Kidney (tissue), 14 donors: ENCODE results near the gene SEMA5A. TPM values are rescaled to one million over a fixed set of nuclear protein-coding genes. Genes with fewer than 3 reads are reported as not detected.

ENCODE experiments used
- DNase-seq, 5 donors: peaks; one replicate each; pipeline ENCODE4 v3.0.0-alpha.2; 2013 to 2020
- FAIRE-seq: peaks from 2 replicates; lab custom pipeline; 2012; peaks lifted over from hg19 to GRCh38; lab: Jason Lieb, UNC
- H3K27ac ChIP-seq, 2 donors: one replicate each; pipeline ENCODE4 v1.7.0; 2013; ENCODE audit warnings: low read depth in 2 of 2, low read length in 2 of 2, inconsistent platforms in 1 of 2
- H3K27me3 ChIP-seq: one replicate; pipeline ENCODE4 v1.7.1; 2013; ENCODE audit warnings: low read length, inconsistent platforms; ENCODE audit not compliant: control insufficient read depth, insufficient read depth
- H3K36me3 ChIP-seq, 3 donors: one replicate each; pipeline versions ENCODE4 v1.7.0 to v1.7.1; 2013; ENCODE audit warnings: low read length in 3 of 3, control low read depth in 1 of 3, inconsistent platforms in 1 of 3; ENCODE audit not compliant: insufficient read depth in 3 of 3, control insufficient read depth in 2 of 3
- H3K4me1 ChIP-seq, 3 donors: one replicate each; pipeline versions ENCODE4 v1.7.0 to v1.7.1; 2013; ENCODE audit warnings: low read length in 3 of 3, inconsistent platforms in 1 of 3, low read depth in 1 of 3; ENCODE audit not compliant: control insufficient read depth in 2 of 3, insufficient read depth in 2 of 3
- H3K4me3 ChIP-seq, 3 donors: one replicate each; pipeline versions ENCODE4 v1.7.0 to v1.8.1; 2013; ENCODE audit warnings: low read length in 3 of 3, control low read depth in 1 of 3, inconsistent platforms in 1 of 3
- H3K9ac ChIP-seq, 3 donors: one replicate each; pipeline versions ENCODE4 v1.7.0 to v1.7.1; 2013; ENCODE audit warnings: low read length in 3 of 3, control low read depth in 1 of 3, inconsistent platforms in 1 of 3
- H3K9me3 ChIP-seq, 3 donors: one replicate each; pipeline versions ENCODE4 v1.7.0 to v1.7.1; 2013; ENCODE audit warnings: low read length in 3 of 3, control low read depth in 1 of 3, inconsistent platforms in 1 of 3; ENCODE audit not compliant: control insufficient read depth in 2 of 3, insufficient read depth in 1 of 3
- intact Hi-C: fragments of 100-400 bp; cut with DNase I; formaldehyde crosslinking; loops from one replicate; pipeline ENCODE4 v1.11.1; 2022
- polyA plus RNA-seq: library from polyadenylated mRNA; stranded (reverse); fragments of 350-450 nt; fragmentation: Illumina TruSeq; extraction: RNeasy Lipid Tissue Mini Kit (QIAGEN cat#74804); gene quantifications from one replicate; pipeline ENCODE4 v1.2.3, GENCODE V29; 2014; ENCODE audit warnings: low read depth, low replicate concordance; ENCODE audit not compliant: insufficient read depth
- total RNA-seq: library from RNA; stranded (reverse); fragmentation: NEBNext Ultra II Directional; extraction: Animal tissue kit (Norgen Biotek cat#: 25700); gene quantifications from one replicate; pipeline ENCODE4 v1.2.1, GENCODE V29; 2021
- TF ChIP-seq, protein P1 (sequence below): IDR thresholded peaks from 3 replicates; pipeline ENCODE4 v1.5.1; 2012; ENCODE audit warnings: mild to moderate bottlenecking, moderate library complexity, borderline replicate concordance; ENCODE audit not compliant: insufficient read depth; ENCODE audit errors: extremely low read depth
- donor health status: control.
- donor health status: control.
- donor health status: control.
- donor health status: control.
- donor health status: control.
- donor health status: DM: yes; HTN: yes; CAD: no.
- donor health status: Normal renal cell carcinoma (clear cell type).

Gene SEMA5A
- total and polyA plus RNA-seq, 2 donors from 2014 or later = 7.9 to 23.3 TPM

- no peak overlapping the region for H3K9ac ChIP-seq
- DNase-seq (no peak), FAIRE-seq (no peak)
- no peaks in the 10 kb centered on the region for H3K4me1 ChIP-seq
- no peaks in the 10 kb centered on the region for H3K36me3 ChIP-seq
- no peak overlapping the region for H3K27ac ChIP-seq
- no peak overlapping the region for H3K4me3 ChIP-seq
- no peaks in the 10 kb centered on the region for H3K9me3 ChIP-seq
- intact Hi-C loops = no loop called here
- TF ChIP-seq, protein P1, sequence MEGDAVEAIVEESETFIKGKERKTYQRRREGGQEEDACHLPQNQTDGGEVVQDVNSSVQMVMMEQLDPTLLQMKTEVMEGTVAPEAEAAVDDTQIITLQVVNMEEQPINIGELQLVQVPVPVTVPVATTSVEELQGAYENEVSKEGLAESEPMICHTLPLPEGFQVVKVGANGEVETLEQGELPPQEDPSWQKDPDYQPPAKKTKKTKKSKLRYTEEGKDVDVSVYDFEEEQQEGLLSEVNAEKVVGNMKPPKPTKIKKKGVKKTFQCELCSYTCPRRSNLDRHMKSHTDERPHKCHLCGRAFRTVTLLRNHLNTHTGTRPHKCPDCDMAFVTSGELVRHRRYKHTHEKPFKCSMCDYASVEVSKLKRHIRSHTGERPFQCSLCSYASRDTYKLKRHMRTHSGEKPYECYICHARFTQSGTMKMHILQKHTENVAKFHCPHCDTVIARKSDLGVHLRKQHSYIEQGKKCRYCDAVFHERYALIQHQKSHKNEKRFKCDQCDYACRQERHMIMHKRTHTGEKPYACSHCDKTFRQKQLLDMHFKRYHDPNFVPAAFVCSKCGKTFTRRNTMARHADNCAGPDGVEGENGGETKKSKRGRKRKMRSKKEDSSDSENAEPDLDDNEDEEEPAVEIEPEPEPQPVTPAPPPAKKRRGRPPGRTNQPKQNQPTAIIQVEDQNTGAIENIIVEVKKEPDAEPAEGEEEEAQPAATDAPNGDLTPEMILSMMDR = no peak
- no peaks in the 10 kb centered on the region for H3K27me3 ChIP-seq
Measured at GRCh38 chr5:9343146-9343850, 202.6 kb downstream of the SEMA5A start.

- H3K9ac ChIP-seq = no peak overlapping the region
- TF ChIP-seq, protein P1 = no peak
- intact Hi-C loops = no loop called here
- no peaks in the 10 kb centered on the region for H3K27me3 ChIP-seq
- H3K4me3 ChIP-seq = no peak overlapping the region
- H3K36me3 ChIP-seq = no peaks in the 10 kb centered on the region
- no peak overlapping the region for H3K27ac ChIP-seq
- no peaks in the 10 kb centered on the region for H3K4me1 ChIP-seq
- FAIRE-seq (no peak), DNase-seq (no peak)
- no peaks in the 10 kb centered on the region for H3K9me3 ChIP-seq
Measured at GRCh38 chr5:9342161-9342787, 203.6 kb downstream of the SEMA5A start.

DNA sequence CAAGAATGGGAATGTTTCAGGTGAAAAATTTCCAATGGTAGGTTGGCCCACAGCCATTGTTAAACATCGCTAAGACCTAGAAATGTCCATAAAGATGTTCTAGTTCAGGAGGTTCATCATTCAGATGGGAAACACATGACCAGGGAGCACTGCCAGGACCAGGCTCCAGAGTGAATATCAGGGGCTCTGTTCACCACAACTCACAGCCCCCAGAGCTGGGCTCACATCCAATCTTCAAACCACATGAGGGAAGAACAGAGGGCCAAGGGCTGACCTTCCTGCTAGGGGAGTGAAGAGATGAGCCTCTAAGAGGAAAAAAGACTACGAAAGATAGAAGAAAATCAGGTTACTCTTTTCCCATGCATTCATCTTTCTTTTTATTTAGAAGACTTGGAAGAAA, 205.8 kb downstream of the SEMA5A start:
- Histone ChIP-seq H3K27me3 (no peaks in the 10 kb centered on the region), H3K27ac (no peak overlapping the region), H3K4me3 (no peak overlapping the region), H3K9ac (no peak overlapping the region), H3K4me1 (no peaks in the 10 kb centered on the region), H3K36me3 (no peaks in the 10 kb centered on the region), H3K9me3 (no peaks in the 10 kb centered on the region)
- intact Hi-C loops = no loop called here
- DNase-seq (no peak), FAIRE-seq (no peak)
- TF ChIP-seq, protein P1 = no peak
